Endometrial microvascular endothelial cells (primary cell): ENCODE measurements around the gene PRDM15. TPM values are rescaled to one million over a fixed set of nuclear protein-coding genes. Genes with fewer than 3 reads are reported as not detected.

Source experiments
- in situ Hi-C: cut with HindIII; loops from 2 replicates; pipeline ENCODE4 v1.10.0; 2017; ENCODE audit warnings: low sequenced_read_pairs, low pct_unique_long_range_greater_than_20kb; ENCODE audit errors: inconsistent ontology term
- total RNA-seq: library from RNA; depleted of rRNA; stranded (reverse); fragments of >200 nt; gene quantifications from one replicate; pipeline ENCODE4 v1.2.3, GENCODE V29; 2015; ENCODE audit errors: inconsistent ontology term

PRDM15 gene
- total RNA-seq, 1 donor from 2014 or later: 3.8 TPM

DNA sequence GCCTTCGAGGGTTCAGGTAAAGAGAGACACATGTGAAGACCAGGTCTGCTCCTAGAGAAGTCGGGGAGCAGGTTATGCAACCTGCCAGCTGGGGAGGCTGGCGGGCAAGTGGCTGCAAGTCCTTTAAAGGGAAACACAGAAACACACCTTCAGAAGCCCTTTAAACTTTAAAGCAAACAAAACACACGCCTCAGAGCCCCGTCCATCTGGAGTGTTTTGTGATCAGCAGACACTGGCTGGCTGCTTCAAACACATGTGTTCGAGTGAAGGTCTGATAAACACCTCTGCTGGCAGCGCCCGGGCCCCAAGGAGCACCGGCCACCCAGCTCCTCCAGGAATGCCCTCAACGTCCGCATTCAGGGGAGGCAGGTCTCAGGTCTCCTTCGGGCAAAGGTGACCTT lies 127.5 kb downstream of the PRDM15 start:
- in situ Hi-C loops: loop anchor here (25.0 kb wide), 1 partner anchor 139 kb away; no protein-coding TSS in a partner anchor

DNA sequence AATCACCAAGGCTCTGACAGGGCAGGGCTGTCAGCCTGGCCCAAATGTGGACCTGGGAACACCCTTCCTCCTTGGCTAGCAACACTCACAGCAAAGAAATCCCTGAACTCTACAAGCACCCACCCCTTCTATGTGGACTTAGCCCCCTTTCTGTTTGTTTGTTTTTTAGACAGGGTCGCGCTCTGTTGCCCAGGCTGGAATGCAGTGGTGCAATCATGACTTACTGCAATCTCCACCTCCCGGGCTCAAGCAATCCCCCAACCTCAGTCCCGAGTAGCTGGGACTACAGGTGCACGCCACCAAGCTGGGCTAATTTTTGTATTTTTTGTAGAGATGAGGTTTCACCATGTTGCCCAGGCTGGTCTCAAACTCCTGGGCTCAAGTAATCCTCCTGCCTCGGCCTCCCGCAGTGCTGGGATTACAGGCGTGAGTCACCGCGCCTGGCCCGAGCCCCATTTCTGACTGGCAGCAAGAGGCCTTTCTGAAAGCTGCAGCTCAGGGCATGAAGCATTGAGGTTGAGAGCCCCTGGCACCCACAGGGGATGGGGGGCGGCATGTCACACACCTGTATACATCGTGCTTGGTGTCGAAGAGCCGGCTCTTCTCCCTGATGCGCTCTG lies 128.5 kb downstream of the PRDM15 start:
- in situ Hi-C loops: loop anchor here (25.0 kb wide), 1 partner anchor 138 kb away; no protein-coding TSS in a partner anchor

DNA sequence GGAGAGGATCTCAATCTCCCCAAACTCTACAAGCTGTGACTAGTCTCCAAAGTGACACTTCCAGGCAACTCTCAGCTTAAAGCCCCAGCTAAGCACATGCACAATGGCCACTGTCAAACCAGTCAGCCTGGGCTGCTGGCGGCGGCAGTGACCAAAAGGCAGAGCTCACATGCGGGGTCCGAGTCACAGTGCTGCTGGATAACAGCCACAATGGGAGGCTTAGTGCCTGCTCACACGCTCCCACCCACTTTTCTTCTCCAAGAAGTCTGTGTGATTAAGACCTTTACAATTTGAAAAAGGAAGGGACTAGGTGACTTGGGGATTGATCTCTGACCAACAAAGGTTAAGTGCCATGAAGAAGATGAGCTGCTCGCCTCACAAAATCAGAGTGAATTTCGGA lies 129.1 kb downstream of the PRDM15 start:
- in situ Hi-C loops: loop anchor here (25.0 kb wide), 1 partner anchor 138 kb away; no protein-coding TSS in a partner anchor

DNA sequence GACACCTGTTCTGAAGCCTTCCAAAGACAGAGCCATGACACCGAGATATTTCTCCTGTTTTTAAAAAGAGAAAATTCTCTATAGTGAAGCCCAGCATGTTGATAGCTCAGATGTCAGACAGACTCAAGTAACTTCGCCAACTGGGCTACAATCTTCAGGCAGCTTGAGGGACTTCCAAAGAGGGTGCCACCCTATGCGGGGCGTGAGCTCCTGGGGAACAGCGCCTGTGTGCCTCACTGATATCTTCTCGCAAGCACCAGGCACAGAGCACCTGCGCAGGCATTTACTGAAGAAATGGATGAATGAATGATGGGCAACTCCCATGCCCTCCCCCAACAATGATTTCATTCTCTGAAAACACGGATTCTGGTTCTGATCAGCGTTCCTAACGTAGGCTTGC lies 129.9 kb downstream of the PRDM15 start:
- in situ Hi-C loops: no loop called here

Other genes starting within 250 kb of the PRDM15 start
- not detected for gene RIPK4, start 112.3 kb downstream of the PRDM15 start, total RNA-seq
- 43.2 TPM for gene C2CD2, start 74.7 kb upstream of the PRDM15 start, total RNA-seq
- gene ZBTB21, start 131.0 kb upstream of the PRDM15 start, total RNA-seq: 12.5 TPM
- gene UMODL1, start 192.0 kb upstream of the PRDM15 start, total RNA-seq: not detected